ENCODE data around the gene PRKAG2. TPM values are rescaled to one million over a fixed set of nuclear protein-coding genes. Genes with fewer than 3 reads are reported as not detected.

Gene PRKAG2
- total and polyA plus RNA-seq, 4 donors = 3.6 to 25.1 (median 16.8) TPM

- whole genome bisulfite sequencing = 82% methylated on average over 19 of the region's 19 CpGs
- TF ChIP-seq SP1 (IDR thresholded peaks at IDR 0.05) = no peak
- no peak overlapping the region for H3K9ac ChIP-seq (ENCODE audit: low read depth in 1 of 2, low read length in 2 of 2)
- H3K4me1 ChIP-seq (ENCODE audit: control insufficient read depth in 4 of 4, insufficient read depth in 4 of 4, low read length in 3 of 4) = no peaks in the 10 kb centered on the region
- H3K9me3 ChIP-seq (ENCODE audit: control insufficient read depth in 4 of 4, low read length in 3 of 4) = no peaks in the 10 kb centered on the region
- no peak overlapping the region for H3K4me3 ChIP-seq (ENCODE audit: low read depth in 1 of 3, low read length in 3 of 3)
- H3K36me3 ChIP-seq (ENCODE audit: control insufficient read depth in 4 of 4, insufficient read depth in 3 of 4, low read depth in 1 of 4, low read length in 3 of 4) = peaks cover 0 to 12% (median 3%) of the 10 kb centered on the region in 4 donors
- no peaks in the 10 kb centered on the region for H3K27me3 ChIP-seq (ENCODE audit: control insufficient read depth in 4 of 4, insufficient read depth in 4 of 4, low read length in 3 of 4)
- DNase-seq (ENCODE audit: low spot score) = no peak
- no peak overlapping the region for H3K27ac ChIP-seq (ENCODE audit: low read depth in 1 of 2, low read length in 2 of 2)
Measured at GRCh38 chr7:151616443-151617213, 260.3 kb downstream of the PRKAG2 start.

DNA sequence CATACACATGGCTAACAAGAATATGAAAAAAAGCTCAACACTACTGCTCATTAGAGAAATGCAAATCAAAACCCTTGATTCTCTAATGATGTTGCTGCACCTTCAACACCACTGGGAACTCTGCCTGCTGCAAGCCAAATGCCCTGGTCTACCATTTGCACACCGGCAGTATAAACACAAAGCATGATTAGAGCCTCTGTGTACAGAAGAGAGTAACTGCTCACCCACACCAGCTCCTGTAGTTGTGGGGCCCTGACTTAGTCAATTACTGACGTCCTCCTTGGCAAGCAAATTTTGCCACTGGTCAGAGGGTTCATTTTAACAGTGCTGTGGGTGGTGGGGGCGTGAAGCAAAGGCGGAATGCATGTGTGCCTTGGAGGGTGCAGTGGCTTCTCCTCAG, 261.1 kb downstream of the PRKAG2 start:
- TF ChIP-seq RXRA (IDR thresholded peaks at IDR 0.05) = no peak
- TF ChIP-seq TAF1 (conservative IDR thresholded peaks at IDR 0.05) = no peak
- no peak for TF ChIP-seq YY1 (IDR thresholded peaks at IDR 0.05)
- TF ChIP-seq SP1 (IDR thresholded peaks at IDR 0.05) = no peak
- TF ChIP-seq FOXA1 (IDR thresholded peaks at IDR 0.05) = no peak
- no peak for TF ChIP-seq ZBTB33 (IDR thresholded peaks at IDR 0.05)
- TF ChIP-seq, protein P1, sequence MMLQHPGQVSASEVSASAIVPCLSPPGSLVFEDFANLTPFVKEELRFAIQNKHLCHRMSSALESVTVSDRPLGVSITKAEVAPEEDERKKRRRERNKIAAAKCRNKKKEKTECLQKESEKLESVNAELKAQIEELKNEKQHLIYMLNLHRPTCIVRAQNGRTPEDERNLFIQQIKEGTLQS (IDR thresholded peaks at IDR 0.05) = no peak
- no peak for TF ChIP-seq HNF4G (IDR thresholded peaks at IDR 0.05)
- TF ChIP-seq RAD21 (IDR thresholded peaks at IDR 0.05) = no peak
- TF ChIP-seq HNF4A (conservative IDR thresholded peaks at IDR 0.05) = no peak
- TF ChIP-seq JUND (IDR thresholded peaks at IDR 0.05) = no peak
- TF ChIP-seq REST (IDR thresholded peaks at IDR 0.05) = no peak
- no peak for TF ChIP-seq EGR1 (IDR thresholded peaks at IDR 0.05; ENCODE audit: low read depth in 2 of 2)
- TF ChIP-seq NR2F2 (IDR thresholded peaks at IDR 0.05) = no peak
- no peak for TF ChIP-seq FOXA2 (IDR thresholded peaks at IDR 0.05)
- TF ChIP-seq MAX (IDR thresholded peaks at IDR 0.05) = no peak
- no peak for TF ChIP-seq GABPA (IDR thresholded peaks at IDR 0.05 in 1 of 2, conservative IDR thresholded peaks at IDR 0.05 in 1 of 2)
- H3K9ac ChIP-seq (ENCODE audit: low read depth in 1 of 2, low read length in 2 of 2) = no peak overlapping the region
- no peak overlapping the region for H3K27ac ChIP-seq (ENCODE audit: low read depth in 1 of 2, low read length in 2 of 2)
- H3K4me1 ChIP-seq (ENCODE audit: control insufficient read depth in 4 of 4, insufficient read depth in 4 of 4, low read length in 3 of 4) = no peaks in the 10 kb centered on the region
- 75% methylated on average over 4 of the region's 4 CpGs for WGBS
- peaks cover 2 to 12% (median 4%) of the 10 kb centered on the region in 4 donors for H3K36me3 ChIP-seq (ENCODE audit: control insufficient read depth in 4 of 4, insufficient read depth in 3 of 4, low read depth in 1 of 4, low read length in 3 of 4)
- no peaks in the 10 kb centered on the region for H3K9me3 ChIP-seq (ENCODE audit: control insufficient read depth in 4 of 4, low read length in 3 of 4)
- DNase-seq (ENCODE audit: low spot score) = no peak
- no peak overlapping the region for H3K4me3 ChIP-seq (ENCODE audit: low read depth in 1 of 3, low read length in 3 of 3)
- no peaks in the 10 kb centered on the region for H3K27me3 ChIP-seq (ENCODE audit: control insufficient read depth in 4 of 4, insufficient read depth in 4 of 4, low read length in 3 of 4)
